Peyer's patch (tissue), 4 donors: ENCODE measurements around the gene SYS1.

Experiments
- POLR2A ChIP-seq, 2 donors: fragments of 450-650 bp; IDR thresholded peaks; one replicate each; pipeline ENCODE4 v1.5.1; 2017; ENCODE audit warnings: antibody characterized with exemption in 2 of 2, mild to moderate bottlenecking in 2 of 2, moderate library complexity in 2 of 2
- TF ChIP-seq, protein P1 (sequence below), 6 experiments: fragments of 450-650 bp in 4 of 6; fragments of 200-600 bp in 2 of 6; sonication (generic) in 1 of 6; IDR thresholded peaks; one replicate each; pipeline ENCODE4 v1.5.1; 2017 to 2019; ENCODE audit warnings: antibody characterized with exemption in 6 of 6, mild to moderate bottlenecking in 3 of 6, moderate library complexity in 1 of 6

DNA sequence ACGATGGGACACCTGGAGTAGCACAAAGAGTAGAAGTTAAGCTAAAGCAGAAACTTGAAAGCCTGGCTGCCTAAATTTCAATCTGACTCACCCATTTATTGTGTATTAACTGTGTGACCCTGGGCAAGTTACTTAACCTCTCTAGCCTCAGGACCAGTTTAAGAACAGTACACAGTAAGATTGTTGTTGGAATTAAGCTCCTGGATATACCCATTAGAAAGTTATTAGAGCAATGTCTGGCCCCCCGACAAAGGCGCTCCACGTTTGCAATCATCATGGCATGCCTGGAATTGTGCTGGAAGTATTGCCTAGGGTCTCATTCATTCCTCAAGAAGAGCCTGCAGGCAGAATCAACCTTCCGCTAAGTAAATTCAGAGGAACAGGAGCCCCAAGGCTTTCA is 16.1 kb upstream of the SYS1 start:
- TF ChIP-seq, protein P1, sequence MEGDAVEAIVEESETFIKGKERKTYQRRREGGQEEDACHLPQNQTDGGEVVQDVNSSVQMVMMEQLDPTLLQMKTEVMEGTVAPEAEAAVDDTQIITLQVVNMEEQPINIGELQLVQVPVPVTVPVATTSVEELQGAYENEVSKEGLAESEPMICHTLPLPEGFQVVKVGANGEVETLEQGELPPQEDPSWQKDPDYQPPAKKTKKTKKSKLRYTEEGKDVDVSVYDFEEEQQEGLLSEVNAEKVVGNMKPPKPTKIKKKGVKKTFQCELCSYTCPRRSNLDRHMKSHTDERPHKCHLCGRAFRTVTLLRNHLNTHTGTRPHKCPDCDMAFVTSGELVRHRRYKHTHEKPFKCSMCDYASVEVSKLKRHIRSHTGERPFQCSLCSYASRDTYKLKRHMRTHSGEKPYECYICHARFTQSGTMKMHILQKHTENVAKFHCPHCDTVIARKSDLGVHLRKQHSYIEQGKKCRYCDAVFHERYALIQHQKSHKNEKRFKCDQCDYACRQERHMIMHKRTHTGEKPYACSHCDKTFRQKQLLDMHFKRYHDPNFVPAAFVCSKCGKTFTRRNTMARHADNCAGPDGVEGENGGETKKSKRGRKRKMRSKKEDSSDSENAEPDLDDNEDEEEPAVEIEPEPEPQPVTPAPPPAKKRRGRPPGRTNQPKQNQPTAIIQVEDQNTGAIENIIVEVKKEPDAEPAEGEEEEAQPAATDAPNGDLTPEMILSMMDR (IDR thresholded peaks at IDR 0.05) = no peak
- TF ChIP-seq POLR2A (IDR thresholded peaks at IDR 0.05) = no peak
